Skin of body (tissue), 2 donors: Measurements from ENCODE around the gene MOCOS. TPM values are rescaled to one million over a fixed set of nuclear protein-coding genes. Genes with fewer than 3 reads are reported as not detected.

Source experiments
- DNase-seq: peaks from one replicate; lab custom pipeline; 2025; lab: John Stamatoyannopoulos, UW
- total RNA-seq: library from RNA; depleted of rRNA; stranded (reverse); fragments of >200 nt; gene quantifications from one replicate; pipeline ENCODE4 v1.2.3, GENCODE V29; 2014

MOCOS gene
- total RNA-seq, 1 donor from 2014 or later = 1.6 TPM

DNA sequence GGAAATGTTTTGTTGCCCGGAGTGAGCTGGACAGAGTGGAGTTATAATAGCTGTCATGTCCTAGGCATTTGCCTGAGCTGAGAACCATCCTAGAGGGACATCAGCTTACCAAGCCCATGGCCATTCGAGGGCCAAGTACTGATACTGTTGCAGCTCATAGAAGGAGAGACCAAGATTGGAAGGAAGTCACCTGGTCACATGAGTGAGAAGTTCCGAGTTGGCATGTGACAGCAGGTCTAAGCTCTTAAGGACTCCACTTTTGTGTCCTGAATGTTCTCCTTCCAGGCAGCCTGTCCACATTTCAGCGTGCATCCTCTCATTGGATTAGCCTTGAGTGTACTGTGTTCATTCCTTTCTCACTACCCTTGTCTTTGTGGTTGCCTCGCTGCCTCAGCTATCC is 114.6 kb downstream of the MOCOS start:
- DNase-seq = no peak

DNA sequence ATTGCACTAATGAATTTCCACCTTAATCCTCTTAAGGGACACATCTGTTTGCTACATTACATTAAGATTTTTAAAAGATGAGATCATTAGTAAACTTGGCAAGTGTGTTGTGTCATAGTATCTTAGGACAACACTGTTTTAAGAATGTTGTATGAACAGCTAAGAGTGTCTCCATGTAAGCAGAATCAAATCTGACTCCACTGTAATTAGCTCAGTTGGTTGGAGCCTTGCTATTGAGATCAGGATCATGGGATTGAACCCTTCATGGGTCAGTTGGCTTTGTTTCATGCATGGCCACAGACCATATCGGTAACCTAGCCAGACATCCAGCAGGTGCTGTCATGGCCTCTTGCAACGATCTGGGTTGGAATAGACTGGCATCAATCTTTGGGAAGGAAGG is 115.4 kb downstream of the MOCOS start:
- no peak for DNase-seq

DNA sequence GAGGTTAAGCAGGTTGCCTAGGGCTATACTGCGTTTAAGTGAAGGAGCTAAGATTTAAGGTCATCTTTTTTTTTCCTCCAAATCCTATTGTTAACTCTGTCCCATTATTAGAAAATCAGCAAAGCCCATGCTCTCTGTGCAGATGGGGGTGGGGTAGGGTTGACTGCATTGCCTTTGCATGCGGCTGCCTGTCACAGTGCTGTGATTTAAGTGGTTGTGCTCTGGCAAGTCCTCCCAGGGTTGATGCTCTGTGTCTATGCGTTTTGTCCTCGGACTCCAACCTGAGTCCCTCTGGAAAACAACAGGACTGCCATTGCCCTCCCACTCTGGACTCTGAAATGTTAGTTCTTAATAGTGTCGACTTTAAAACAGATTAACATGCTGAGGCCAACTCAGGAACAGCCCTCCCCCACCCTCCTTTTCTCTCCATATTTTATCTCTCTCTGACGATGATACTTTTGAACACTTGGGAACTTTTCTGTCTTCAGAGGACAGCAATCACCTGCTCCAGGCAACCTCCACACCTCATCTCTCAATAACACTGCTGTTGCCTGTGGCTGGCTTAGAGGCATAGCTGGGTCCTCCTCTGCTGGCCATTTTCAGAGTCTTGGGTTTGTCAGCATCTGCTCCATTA is 116.0 kb downstream of the MOCOS start:
- DNase-seq = no peak

DNA sequence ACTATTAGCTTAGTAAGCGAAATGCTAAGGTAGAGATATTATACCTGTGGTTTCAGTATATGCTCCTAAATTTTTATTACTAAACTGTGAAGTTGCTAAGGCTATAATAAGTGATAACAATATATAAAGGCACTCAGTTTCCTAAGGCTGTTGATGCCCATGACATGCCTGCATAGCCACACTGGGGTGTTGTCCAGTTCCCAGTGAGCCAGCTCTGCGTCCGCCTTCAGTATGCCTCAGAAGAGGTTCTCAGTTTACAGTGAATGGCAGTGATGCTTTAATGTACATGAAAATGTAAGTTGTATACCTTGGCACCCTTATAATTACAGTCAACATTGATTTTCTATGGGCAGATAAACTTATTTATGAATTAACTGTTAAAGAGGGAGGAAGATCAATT is 117.4 kb downstream of the MOCOS start:
- DNase-seq = no peak

DNA sequence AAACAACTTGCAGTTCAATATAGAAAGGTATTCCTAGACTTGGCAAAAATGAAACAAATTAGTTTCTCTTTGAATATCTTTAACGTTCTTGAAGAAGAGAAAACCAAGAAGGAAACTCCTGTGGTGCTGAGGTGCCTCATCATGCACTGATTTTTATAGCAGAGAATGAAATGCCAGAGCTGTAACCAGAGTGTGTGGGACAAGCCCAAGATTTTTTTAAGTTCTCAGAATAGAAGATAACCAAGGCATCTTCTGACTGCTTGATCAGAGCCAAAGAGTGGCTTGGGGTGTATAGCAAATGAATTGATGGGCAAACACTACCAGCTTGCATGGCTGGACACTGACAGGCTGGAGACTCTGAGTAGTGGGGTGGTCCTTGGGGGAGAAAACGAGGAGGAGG is 118.1 kb downstream of the MOCOS start:
- no peak for DNase-seq

DNA sequence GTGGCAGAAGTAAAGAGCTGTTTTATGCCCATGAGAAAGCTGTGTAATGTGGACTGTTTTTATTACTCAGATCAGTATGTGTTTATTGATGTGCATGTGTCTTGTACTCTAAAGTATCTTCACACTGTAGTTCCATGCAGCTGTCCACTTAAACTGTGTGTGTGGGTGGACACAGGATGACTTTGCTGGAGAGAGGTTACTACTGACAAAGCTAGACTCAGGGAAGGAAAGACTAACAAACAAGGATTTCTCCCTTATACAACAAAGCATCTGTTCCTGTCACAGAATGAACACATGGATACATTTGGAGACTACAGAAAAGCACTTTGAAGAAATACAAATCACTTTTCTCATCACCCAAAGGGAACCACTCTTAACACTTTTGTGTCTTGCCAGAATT is 120.2 kb downstream of the MOCOS start:
- no peak for DNase-seq

DNA sequence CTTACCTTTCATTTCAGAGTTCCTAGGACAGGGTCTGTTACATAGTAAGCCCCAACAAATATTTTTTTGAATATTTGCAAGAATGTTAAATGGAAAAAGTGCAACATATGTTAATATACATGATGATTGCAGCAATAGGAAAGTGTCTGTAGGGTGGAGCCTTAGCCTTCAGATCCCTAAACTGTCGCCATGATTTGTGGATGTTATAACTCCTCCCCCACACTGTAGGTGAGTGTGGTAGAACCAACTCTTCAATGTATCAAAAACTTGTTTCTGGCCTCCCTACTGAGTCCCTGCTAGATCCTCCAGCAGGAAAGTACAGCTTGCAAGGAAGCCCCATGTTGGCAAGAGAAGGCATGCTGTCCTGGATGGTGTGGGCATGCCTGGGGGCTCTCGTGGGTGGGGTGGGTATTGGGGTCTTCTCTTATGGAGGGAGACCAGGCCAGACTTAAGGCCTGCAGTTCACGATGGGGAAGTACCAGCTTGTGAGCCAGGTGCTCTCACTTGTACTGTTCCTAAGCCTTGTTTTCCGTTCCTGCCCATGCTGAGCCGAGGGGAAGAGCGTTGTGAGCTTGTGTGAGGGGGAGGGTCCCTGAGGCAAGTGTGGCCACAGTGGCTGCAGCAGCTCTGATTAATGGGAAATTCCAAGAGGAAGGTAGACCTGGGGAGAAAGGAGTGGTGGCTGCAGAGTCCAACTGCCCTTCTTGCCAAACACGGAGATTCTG is 121.6 kb downstream of the MOCOS start:
- no peak for DNase-seq

DNA sequence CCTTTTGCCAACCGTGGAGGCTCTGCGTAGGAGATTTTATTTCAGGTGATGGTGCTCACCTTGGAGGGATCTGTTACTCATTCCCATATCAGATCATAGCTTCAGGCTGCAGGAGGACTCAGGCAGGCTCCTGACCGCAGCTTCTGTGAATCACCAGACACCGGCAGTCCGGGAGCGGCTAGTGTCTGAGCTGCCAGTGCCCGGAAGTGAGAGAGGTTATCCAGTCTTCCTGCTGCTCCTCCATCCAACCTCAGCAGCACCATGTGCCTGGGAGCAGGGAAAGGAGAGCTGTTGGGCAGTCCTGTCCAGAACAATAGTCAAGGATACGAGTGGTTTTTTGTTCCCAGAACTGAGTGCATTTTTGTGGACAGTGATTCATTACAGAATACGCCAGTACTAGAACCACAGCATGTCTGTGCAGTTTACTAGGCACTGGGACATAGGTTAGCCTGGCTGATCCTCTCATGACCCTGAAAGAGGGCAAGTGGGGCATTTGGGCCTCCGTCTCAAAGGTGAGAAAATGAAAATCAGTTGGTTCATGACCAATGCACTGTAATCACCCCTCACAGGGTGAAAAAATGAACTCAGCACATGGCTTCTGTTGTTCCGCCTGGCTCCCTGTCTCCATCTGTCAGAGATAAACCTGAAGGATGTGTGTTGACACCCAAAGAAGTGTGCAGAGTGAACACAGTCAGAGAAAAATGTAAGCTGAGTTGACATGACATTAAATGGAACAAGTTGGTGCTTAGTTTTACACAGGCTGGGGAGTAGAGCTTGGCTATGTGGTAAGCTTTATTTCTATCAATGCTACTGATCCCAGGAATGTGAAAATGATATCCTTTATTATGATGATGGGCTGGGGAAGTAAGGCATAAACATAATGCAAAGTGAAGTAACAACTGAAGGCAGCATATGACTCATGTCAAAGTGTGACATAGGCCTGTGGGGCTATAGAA is 122.4 kb downstream of the MOCOS start:
- DNase-seq = no peak

DNA sequence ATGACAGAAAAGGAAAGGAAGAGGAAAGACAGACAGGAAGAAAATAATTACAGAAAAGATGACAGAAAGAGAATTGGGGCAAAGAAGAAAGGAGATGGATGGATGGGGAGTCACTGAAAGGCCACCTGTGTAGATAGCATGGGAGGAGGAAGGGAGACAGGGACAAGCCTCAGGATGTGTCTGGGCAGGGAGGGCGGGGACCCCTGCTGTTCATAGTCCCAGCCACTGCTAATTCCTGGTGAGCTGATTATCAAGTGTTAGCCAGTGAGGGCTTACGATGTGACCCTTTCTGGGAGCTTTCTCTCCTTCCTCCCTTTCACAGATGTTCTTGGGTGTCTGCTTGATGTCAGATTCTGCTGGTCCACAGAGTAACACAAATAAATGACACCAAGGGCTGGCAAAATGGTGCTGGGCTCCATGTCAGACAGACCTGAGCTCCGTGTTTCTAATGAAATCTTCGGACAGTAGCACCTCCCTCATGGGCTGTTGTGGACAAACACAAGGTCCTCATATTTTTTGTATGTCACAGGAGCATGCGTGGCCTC is 123.8 kb downstream of the MOCOS start:
- no peak for DNase-seq

DNA sequence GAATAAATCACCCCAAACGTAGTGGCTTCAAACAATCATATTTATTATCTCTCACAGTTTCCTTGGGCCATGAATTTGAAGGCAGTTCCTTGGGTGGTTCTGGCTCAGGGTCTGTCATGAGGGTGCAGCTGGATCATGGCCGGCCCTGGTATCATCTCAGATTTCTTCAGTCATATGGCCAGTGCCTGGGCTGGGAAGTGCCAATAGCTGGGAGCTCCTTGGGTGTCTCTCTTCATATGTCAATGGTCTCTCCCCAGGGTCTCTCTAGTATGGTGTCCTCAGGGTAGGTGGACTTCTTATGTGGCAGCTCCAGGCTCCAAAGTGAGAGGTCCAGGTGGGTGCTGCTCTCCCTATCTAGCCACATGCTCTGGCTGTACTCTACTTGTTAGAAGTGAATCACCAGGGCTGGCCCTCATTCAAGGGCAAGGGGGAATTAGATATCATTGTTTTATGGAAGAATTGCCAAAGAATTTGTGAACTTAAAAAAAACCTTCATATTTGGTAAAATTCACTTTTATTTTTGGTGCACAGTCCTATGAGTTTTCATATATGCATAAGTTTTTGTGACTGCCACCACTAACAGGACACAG is 125.6 kb downstream of the MOCOS start:
- no peak for DNase-seq

DNA sequence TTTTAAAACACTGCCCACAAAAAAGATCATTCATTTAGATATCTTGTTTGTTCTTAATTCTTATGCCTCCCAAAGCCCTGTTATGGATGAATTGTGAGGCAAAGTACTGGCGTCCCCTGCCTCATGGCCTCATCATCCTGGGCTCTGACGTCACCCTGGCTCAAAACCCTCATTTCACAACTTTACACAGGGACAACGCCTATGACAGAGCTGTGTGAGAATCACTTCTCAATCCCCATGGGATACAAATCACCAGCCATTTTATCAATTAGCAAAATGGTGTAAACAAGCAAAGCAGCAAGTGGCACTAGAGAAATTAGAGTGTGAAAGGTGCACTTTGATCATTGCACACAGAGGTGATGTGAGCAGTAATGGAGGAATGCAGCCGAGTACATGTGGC is 126.8 kb downstream of the MOCOS start:
- no peak for DNase-seq

DNA sequence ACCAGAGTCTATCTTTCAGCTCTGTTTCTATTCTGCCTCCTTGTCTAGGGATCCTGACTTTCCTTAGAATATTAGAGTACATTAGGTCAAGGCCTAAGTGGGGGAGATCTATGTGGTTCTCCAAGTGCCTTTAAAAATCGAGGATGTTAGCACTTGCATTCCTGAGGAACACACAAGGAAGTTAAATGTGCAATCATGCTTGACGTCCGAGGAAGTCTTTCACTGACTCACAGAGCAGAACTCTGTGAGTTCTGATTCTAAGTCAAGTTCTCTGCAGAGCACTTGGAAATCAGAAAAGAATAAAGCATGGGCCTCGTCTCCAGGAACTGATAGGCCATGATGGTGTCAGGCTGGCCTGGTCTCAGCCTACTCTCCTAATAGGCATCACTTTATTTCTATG is 127.5 kb downstream of the MOCOS start:
- no peak for DNase-seq

DNA sequence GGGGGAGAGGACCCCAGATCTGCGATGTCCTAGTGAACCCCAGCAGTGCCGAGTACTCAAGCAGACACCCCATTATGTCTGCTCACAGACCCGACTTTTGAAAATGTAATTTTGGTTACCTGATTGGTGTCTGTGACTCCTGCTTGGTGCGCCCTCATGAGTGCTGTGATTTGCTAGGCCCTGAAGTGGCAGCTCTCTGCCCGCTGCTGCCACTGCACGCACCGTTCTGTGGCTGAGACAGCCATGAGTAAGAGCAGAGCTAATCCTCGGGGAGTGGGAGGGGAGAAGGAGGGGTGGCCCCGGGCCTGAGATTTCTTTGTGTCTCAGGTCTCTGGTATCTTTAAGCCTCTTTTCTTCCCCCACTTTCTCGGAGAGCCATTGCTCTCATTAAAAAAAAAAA is 128.4 kb downstream of the MOCOS start:
- no peak for DNase-seq

DNA sequence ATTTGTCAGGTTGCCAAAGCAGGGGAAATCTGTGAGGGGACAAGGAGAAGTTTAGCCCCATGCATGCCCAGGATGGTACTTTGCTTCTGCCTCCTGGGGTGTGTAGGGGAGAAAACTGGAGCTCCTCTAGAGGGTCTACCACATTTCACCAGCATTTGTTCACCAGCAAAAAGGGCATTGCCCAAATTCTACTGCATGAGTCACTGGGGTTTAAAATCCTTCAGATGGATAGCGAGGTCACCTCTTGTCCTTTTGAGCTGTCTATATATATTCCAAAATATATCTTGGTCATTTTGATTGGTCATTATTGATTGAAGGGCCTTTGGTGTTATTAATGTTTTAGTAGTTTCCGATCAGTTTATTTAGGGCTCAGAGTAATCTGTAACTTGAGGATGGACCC is 128.9 kb downstream of the MOCOS start:
- DNase-seq = no peak

Other genes with a start within 250 kb of the MOCOS start
- gene RPRD1A, start 119.9 kb upstream of the MOCOS start, total RNA-seq = 47.7 TPM
- 102 TPM for gene SLC39A6, start 58.2 kb upstream of the MOCOS start, total RNA-seq
- gene ELP2, start 57.6 kb upstream of the MOCOS start, total RNA-seq = 179 TPM
- 32.0 TPM for gene FHOD3, start 110.2 kb downstream of the MOCOS start, total RNA-seq